ENCODE data around the gene PPTC7. TPM values are rescaled to one million over a fixed set of nuclear protein-coding genes. Genes with fewer than 3 reads are reported as not detected.

The PPTC7 gene
- total RNA-seq, 4 donors from 2014 or later, result 25.3 to 36.4 (median 27.1) TPM

DNA sequence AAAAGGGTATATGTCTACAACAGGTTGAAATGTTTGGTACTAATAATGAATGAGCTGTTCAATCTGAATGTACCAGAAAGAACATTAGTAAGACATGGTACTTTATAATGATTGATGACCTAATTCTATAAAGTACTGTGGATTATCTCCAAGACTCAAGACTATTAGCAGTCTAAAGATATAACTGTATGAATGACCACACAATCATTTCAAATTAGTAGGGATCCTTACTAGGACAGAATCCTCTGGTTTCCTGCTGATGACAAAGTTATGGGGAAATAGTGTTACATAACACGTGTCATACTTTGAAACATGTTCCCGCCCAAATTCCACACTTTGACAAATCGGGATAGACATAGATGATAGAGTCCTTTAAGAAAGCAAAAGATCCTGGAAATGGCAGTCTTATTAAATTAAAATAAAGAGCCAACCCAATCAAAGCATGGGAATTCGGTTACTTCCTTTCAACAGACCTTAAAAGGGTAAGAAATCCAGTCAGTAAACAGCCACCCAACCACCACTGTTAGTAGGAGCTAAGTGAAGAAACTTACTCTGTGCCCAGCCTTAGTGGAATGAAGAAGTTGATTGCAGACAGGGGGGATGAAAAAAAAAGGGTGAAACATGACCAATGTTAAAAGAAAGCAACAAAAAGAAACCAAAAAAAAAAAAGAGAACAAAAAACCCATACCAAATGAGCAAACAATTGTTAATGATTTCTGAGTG, 84.0 kb downstream of the PPTC7 start:
- in situ Hi-C loops (cut with MboI; ENCODE audit: low pct_ligation_motif_present in 1 of 4, low pct_unique_long_range_greater_than_20kb in 1 of 4, low sequenced_read_pairs in 3 of 4), result no loop called here

More for the DNA sequence above, 84.0 kb downstream of the PPTC7 start:
- Histone ChIP-seq H3K4me1 (peaks cover 18 to 33% (median 25%) of the 10 kb centered on the region in 4 donors), H3K36me3 (peaks cover 0 to 27% (median 8%) of the 10 kb centered on the region in 4 donors), H3K4me3 (no peak overlapping the region), H3K27me3 (no peaks in the 10 kb centered on the region), H3K9me3 (no peaks in the 10 kb centered on the region), H3K27ac (peak overlapping the region in 2 of 4 donors; percentile 38 to 90)
- DNase-seq, result no peak
- intact Hi-C loops (cut with DNase I; ENCODE audit: low total_unique reads), result no loop called here
- WGBS, 2 donors (ENCODE audit: low coverage in 1 of 2), result 65 to 73% methylated on average over 4 of the region's 4 CpGs
- TF ChIP-seq CTCF (IDR thresholded peaks at IDR 0.05) (no peak), EP300 (IDR thresholded peaks at IDR 0.05; ENCODE audit: low read depth) (no peak), POLR2A (IDR thresholded peaks at IDR 0.05) (no peak), POLR2AphosphoS5 (IDR thresholded peaks at IDR 0.05) (no peak)

Small RNA genes lying within 50 kb of the gene (small RNA-seq; reads per million reads assigned to genes)
- gene RF00278 (0 reads per million in 4 donors), gene RN7SL387P (0 reads per million in 4 donors)

Other genes starting within 250 kb of the PPTC7 start
- gene ANAPC7, start 179.6 kb downstream of the PPTC7 start, total RNA-seq, result 100 to 1,000 TPM in 1 of 4 donors, 10 to 100 TPM in 3; 16.8 to 127 (median 31.4) TPM
- 100 to 1,000 TPM in 3 of 4 donors, 10 to 100 TPM in 1; 27.9 to 429 (median 262) TPM for gene ARPC3, start 133.0 kb downstream of the PPTC7 start, total RNA-seq
- 1 to 10 TPM in 3 of 4 donors, not detected in 1; 6.1 to 9.2 (median 8.8) TPM for gene GPN3, start 115.1 kb downstream of the PPTC7 start, total RNA-seq
- 1 to 10 TPM in 3 of 4 donors, not detected in 1; 1.2 to 6.7 (median 1.6) TPM for gene FAM216A, start 114.5 kb downstream of the PPTC7 start, total RNA-seq
- gene VPS29, start 81.2 kb downstream of the PPTC7 start, total RNA-seq, result 100 to 1,000 TPM in 2 of 4 donors, 10 to 100 TPM in 2; 16.3 to 142 (median 79.3) TPM
- under 1 TPM in 2 of 4 donors, not detected in 2; 0.27 to 0.32 TPM for gene RAD9B, start 81.0 kb downstream of the PPTC7 start, total RNA-seq
- gene TCTN1, start 30.8 kb upstream of the PPTC7 start, total RNA-seq, result 10 to 100 TPM; 28.5 to 71.2 (median 35.1) TPM
- 1 to 10 TPM in 3 of 4 donors, not detected in 1; 3.4 to 7.9 (median 7.3) TPM for gene HVCN1, start 105.8 kb upstream of the PPTC7 start, total RNA-seq
- 100 to 1,000 TPM; 156 to 759 (median 244) TPM for gene PPP1CC, start 159.6 kb upstream of the PPTC7 start, total RNA-seq

Measured in transverse colon (tissue), 4 donors.